Astrocyte of the spinal cord (primary cell): ENCODE data around the gene NDUFS6.

Experiments used
- DNase-seq: peaks from one replicate; pipeline ENCODE4 v3.0.0; 2011; ENCODE audit warnings: low read depth, low spot score
- H3K4me3 ChIP-seq: 2 replicates; pipeline ENCODE4 v1.5.1; 2011; ENCODE audit warnings: low read depth, mild to moderate bottlenecking, low read length, moderate library complexity
- in situ Hi-C: cut with HindIII; loops from 2 replicates; pipeline ENCODE4 v1.10.0; 2017; ENCODE audit warnings: low sequenced_read_pairs
- TF ChIP-seq, protein P1 (sequence below): IDR thresholded peaks from 2 replicates; pipeline ENCODE4 v1.5.1; 2012; ENCODE audit warnings: low read depth, mild to moderate bottlenecking, low read length, inconsistent platforms

Gene NDUFS6

DNA sequence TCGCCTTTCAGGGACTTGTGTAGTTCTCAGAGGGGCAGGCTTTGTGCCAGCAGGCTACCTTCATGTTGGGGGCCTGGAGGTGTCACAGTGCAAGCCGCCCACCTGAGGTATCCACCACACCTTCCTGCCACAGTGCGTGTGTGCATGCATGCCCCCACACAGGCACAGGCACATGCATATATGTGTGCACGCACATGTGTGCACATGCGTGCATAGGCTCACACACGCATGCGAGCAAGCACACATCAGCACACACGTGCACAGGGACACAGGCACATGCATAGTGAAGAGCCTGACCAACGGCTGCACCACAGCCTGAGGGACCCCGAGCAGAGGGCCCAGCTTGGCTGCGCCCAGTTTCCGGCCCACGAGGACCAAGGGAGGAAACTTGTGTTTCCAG, 45.4 kb downstream of the NDUFS6 start:
- no peak for DNase-seq
- no peak overlapping the region for H3K4me3 ChIP-seq
- in situ Hi-C loops: no loop called here
- TF ChIP-seq, protein P1, sequence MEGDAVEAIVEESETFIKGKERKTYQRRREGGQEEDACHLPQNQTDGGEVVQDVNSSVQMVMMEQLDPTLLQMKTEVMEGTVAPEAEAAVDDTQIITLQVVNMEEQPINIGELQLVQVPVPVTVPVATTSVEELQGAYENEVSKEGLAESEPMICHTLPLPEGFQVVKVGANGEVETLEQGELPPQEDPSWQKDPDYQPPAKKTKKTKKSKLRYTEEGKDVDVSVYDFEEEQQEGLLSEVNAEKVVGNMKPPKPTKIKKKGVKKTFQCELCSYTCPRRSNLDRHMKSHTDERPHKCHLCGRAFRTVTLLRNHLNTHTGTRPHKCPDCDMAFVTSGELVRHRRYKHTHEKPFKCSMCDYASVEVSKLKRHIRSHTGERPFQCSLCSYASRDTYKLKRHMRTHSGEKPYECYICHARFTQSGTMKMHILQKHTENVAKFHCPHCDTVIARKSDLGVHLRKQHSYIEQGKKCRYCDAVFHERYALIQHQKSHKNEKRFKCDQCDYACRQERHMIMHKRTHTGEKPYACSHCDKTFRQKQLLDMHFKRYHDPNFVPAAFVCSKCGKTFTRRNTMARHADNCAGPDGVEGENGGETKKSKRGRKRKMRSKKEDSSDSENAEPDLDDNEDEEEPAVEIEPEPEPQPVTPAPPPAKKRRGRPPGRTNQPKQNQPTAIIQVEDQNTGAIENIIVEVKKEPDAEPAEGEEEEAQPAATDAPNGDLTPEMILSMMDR: no peak

DNA sequence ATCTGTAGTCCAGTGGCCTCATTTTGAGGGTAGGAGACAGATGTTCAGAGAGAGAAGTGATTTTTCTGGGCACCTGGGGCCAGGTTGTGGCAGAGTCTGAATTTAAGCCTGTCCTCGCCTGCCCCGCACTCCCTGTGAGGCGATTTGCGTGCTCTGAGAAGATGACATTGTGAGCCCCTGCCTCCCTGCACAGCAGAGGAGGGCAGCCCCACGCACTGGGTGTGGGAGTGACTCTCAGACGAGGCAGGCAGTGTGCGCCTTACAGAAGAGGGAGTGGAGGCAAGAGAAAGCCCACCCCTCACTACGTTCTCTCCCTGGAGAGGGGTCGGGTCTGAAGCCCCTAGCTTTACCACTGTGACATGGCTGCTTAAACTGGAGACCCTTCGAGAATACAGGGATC, 45.8 kb downstream of the NDUFS6 start:
- TF ChIP-seq, protein P1: no peak
- in situ Hi-C loops: no loop called here
- DNase-seq: no peak
- H3K4me3 ChIP-seq: no peak overlapping the region

DNA sequence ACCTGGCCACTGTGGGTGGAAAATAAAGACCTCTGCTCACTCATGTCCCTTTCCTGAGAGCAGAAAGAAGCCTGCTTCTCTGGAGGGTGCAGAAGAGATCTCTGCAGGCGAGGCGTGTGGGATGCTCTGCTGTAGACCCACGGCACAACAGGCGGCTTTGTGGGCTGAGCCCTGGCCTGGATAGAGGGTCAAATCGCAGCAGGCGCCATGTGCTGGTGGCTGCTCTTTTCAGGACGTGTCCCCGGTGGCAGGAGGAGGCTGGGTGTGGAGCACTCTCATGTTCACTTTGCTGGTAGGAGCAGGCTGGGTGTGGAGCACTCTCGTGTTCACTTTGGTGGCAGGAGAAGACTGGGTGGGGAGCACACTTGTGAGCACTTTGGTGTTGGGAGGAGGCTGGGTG, 46.4 kb downstream of the NDUFS6 start:
- in situ Hi-C loops: no loop called here
- H3K4me3 ChIP-seq: no peak overlapping the region
- TF ChIP-seq, protein P1: no peak
- no peak for DNase-seq

DNA sequence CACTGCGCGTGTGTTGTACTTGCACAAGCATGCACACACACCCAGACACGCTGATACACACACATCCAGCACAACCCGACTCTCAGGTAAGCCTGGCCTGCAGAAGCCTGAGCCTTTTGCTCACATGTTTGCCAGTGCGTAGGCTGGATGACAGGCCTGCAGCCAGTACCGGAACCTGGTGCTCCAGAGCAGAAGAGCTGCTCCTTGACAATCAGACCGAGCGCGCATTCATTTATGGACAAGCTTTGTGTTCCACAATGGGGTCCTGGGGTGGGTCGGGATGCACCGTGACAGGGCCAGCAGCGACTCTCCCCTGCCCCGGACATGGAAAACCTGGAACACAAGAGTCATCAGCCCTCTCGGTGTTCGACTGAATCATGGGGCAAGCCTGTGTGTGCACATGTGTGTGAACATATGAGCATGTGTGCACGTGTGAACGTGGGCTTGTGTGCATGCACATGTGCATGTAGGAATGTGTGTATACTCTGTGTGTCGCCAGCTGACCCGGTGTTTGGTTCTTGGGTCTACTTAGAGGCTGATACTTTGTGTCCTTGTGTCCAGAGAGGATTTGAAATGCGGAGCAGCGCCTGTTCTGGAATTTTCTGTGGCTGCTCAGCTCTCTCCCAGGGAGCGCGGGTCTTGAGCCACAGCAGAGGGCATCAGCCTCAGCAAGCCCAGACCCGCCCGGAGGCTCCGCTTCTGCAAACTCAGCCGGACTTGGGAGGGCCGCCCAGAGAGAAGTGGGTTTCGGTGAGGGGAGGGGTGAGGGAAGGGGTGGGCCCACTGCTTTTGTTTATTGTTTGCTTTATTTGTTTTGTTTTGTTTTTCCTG, 49.3 kb downstream of the NDUFS6 start:
- DNase-seq: no peak

DNA sequence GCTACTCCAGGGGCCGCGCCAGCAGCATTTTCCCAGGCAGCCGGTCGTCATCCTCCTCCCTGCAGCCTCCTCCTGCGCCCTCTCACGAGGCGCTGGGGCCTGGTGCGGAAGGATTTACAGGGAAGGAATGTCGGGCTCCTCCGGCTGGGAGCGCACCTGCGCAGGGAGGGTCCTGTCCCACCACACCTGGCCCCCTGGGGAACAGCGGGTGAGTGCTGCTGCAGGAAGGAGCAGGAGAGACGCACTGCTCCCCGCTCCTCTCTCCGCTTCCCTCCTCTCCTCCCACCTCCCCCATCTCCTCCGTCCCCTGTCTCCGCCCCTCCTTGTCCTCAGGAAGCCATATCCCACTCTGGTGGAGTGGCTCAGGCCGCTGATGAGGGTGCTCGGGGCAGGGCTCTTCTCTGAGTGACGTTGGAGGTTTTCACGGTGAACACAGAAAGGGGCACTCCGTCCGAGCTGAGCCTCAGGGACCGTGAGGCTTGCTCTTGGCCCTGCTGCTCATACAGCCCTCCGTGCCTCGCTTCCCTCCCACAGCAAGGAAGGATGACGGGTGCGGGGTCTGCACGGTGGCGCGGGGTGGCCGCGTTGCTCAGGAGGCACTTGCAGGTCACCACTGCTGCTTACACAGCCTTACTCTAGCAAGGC, 50.2 kb downstream of the NDUFS6 start:
- no peak overlapping the region for H3K4me3 ChIP-seq
- TF ChIP-seq, protein P1: no peak
- DNase-seq: no peak
- in situ Hi-C loops: no loop called here

More for the DNA sequence above, 49.3 kb downstream of the NDUFS6 start:
- TF ChIP-seq, protein P1: no peak
- in situ Hi-C loops: no loop called here
- H3K4me3 ChIP-seq: no peak overlapping the region

DNA sequence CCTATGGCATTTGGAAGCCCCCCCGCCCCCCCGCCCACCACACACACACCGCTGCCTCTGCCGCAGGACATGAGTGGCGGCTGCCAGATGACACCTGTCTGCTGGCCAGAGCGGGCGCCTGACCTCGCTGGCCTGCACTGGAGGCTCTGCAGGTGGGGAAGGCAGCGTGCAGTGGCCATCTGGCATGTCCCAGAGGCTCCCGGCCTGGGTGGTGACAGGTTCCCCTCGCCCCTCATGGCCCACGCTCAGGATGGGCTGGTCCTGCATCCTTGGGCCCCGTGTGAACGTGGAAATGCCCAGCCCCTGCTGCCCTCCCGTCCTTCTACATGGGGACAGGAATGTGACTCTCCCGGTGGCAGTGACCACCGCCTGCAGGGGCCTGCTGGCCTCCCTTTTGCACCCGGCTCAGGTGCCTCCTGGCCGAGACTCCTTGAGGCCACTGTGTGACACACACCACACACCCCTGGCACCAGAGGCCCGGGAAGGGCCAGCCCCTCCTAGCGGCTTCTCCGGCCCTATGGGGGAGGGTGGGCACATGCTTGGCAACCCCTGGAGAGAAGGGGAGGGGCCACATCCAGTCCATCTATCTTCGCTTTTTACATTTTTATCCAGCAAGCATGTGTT, 51.2 kb downstream of the NDUFS6 start:
- no peak for DNase-seq
- H3K4me3 ChIP-seq: no peak overlapping the region
- in situ Hi-C loops: no loop called here
- TF ChIP-seq, protein P1: no peak
